WTC11 (cell line): ENCODE results near the gene TAMALIN. TPM values are rescaled to one million over a fixed set of nuclear protein-coding genes. Genes with fewer than 3 reads are reported as not detected.
A peak's percentile ranks its signal among the peaks of the same experiment; 100 is the strongest.

Experiments
- ATAC-seq: fragments of 200-7000 bp; cut with Tn5 transposase; 2 replicates; pipeline ENCODE4 v1.10.0; 2021; ENCODE audit warnings: mild to moderate bottlenecking, moderate library complexity
- CTCF ChIA-PET: fragments of 300-600 bp; sonication (Branson Sonifier 250); formaldehyde crosslinking; loops from one replicate; lab custom pipeline; 2021; ENCODE audit warnings: antibody characterized with exemption; lab: Charles Lee
- POLR2A ChIA-PET: fragments of 350-600 bp; sonication (Branson Sonifier 250); formaldehyde crosslinking; loops from one replicate; lab custom pipeline; 2021; ENCODE audit warnings: antibody characterized with exemption; lab: Charles Lee
- DNase-seq: peaks from one replicate; pipeline ENCODE4 v3.0.0; 2021; ENCODE audit warnings: low spot score
- H3K27ac Mint-ChIP-seq: 2 replicates; pipeline ENCODE4 v1.8.0; 2021; ENCODE audit warnings: mixed read lengths
- H3K27me3 Mint-ChIP-seq: 2 replicates; pipeline ENCODE4 v1.8.0; 2021; ENCODE audit warnings: low read depth, mild to moderate bottlenecking, moderate library complexity, mixed read lengths
- H3K36me3 Mint-ChIP-seq: 2 replicates; pipeline ENCODE4 v1.8.0; 2021; ENCODE audit warnings: mixed read lengths
- H3K4me1 Mint-ChIP-seq: 2 replicates; pipeline ENCODE4 v1.8.0; 2022; ENCODE audit warnings: mixed read lengths
- H3K4me3 Mint-ChIP-seq: 2 replicates; pipeline ENCODE4 v1.8.0; 2021; ENCODE audit warnings: mild to moderate bottlenecking, moderate library complexity, mixed read lengths
- H3K9me3 Mint-ChIP-seq: 2 replicates; pipeline ENCODE4 v1.8.0; 2021; ENCODE audit warnings: mixed read lengths
- CDX4 ChIP-seq: fragments of 250-450 bp; sonication (Bioruptor Pico); IDR thresholded peaks from 2 replicates; pipeline ENCODE4 v1.9.0; 2021; ENCODE audit warnings: moderate library complexity, mild to moderate bottlenecking, inconsistent platforms, borderline replicate concordance
- CREM ChIP-seq: sonication (generic); formaldehyde crosslinking; IDR thresholded peaks from 2 replicates; pipeline ENCODE4 v1.8.1; 2022; ENCODE audit warnings: mild to moderate bottlenecking, missing genetic modification reagents, moderate library complexity
- E2F5 ChIP-seq: sonication (generic); formaldehyde crosslinking; IDR thresholded peaks from 2 replicates; pipeline ENCODE4 v1.8.1; 2022; ENCODE audit warnings: mild to moderate bottlenecking, moderate library complexity, missing genetic modification reagents
- ESRRA ChIP-seq: sonication (generic); formaldehyde crosslinking; IDR thresholded peaks from 2 replicates; pipeline ENCODE4 v1.8.1; 2022; ENCODE audit warnings: mild to moderate bottlenecking, missing genetic modification reagents, borderline replicate concordance
- FOXP1 ChIP-seq: sonication (generic); formaldehyde crosslinking; IDR thresholded peaks from 2 replicates; pipeline ENCODE4 v1.8.0; 2022; ENCODE audit warnings: missing genetic modification reagents, mild to moderate bottlenecking, moderate library complexity, borderline replicate concordance
- FOXP4 ChIP-seq: sonication (generic); formaldehyde crosslinking; IDR thresholded peaks from 2 replicates; pipeline ENCODE4 v1.8.0; 2022; ENCODE audit warnings: mild to moderate bottlenecking, missing genetic modification reagents
- IRF1 ChIP-seq: sonication (generic); formaldehyde crosslinking; IDR thresholded peaks from 2 replicates; pipeline ENCODE4 v1.8.0; 2023; ENCODE audit warnings: missing genetic modification reagents
- MLX ChIP-seq: sonication (generic); formaldehyde crosslinking; IDR thresholded peaks from 2 replicates; pipeline ENCODE4 v1.8.1; 2023; ENCODE audit warnings: mild to moderate bottlenecking, missing genetic modification reagents, moderate library complexity
- NFYB ChIP-seq: sonication (generic); formaldehyde crosslinking; conservative IDR thresholded peaks from 2 replicates; pipeline ENCODE4 v1.8.0; 2022; ENCODE audit warnings: low read depth, missing genetic modification reagents
- PRRX2 ChIP-seq: fragments of 250-450 bp; sonication (Bioruptor Pico); IDR thresholded peaks from 2 replicates; pipeline ENCODE4 v1.8.0; 2021; ENCODE audit warnings: mild to moderate bottlenecking
- SMAD3 ChIP-seq: sonication (generic); formaldehyde crosslinking; IDR thresholded peaks from 2 replicates; pipeline ENCODE4 v1.8.0; 2022; ENCODE audit warnings: missing genetic modification reagents, mild to moderate bottlenecking, borderline replicate concordance
- SP1 ChIP-seq: sonication (generic); formaldehyde crosslinking; conservative IDR thresholded peaks from 2 replicates; pipeline ENCODE4 v1.8.1; 2022; ENCODE audit warnings: missing genetic modification reagents
- TEAD1 ChIP-seq: sonication (generic); formaldehyde crosslinking; IDR thresholded peaks from 2 replicates; pipeline ENCODE4 v1.8.0; 2022; ENCODE audit warnings: mild to moderate bottlenecking, missing genetic modification reagents
- ZBTB21 ChIP-seq: sonication (generic); formaldehyde crosslinking; IDR thresholded peaks from 2 replicates; pipeline ENCODE4 v1.8.1; 2023; ENCODE audit warnings: mild to moderate bottlenecking, missing genetic modification reagents, borderline replicate concordance
- ZNF138 ChIP-seq: sonication (generic); formaldehyde crosslinking; conservative IDR thresholded peaks from 2 replicates; pipeline ENCODE4 v1.8.1; 2022; ENCODE audit warnings: mild to moderate bottlenecking, moderate library complexity, missing genetic modification reagents
- ZNF281 ChIP-seq: sonication (generic); formaldehyde crosslinking; IDR thresholded peaks from 2 replicates; pipeline ENCODE4 v1.8.0; 2023; ENCODE audit warnings: mild to moderate bottlenecking, missing genetic modification reagents
- ZNF423 ChIP-seq: fragments of 250-450 bp; sonication (Bioruptor Pico); IDR thresholded peaks from 2 replicates; pipeline ENCODE4 v2.1.2; 2022; ENCODE audit warnings: mild to moderate bottlenecking, moderate library complexity
- total RNA-seq: library from RNA; stranded (reverse); gene quantifications from 3 replicates; pipeline ENCODE4 v1.2.3, GENCODE V29; 2021
- TF ChIP-seq, protein P1 (sequence below): sonication (generic); formaldehyde crosslinking; IDR thresholded peaks from 2 replicates; pipeline ENCODE4 v1.8.1; 2023; ENCODE audit warnings: mild to moderate bottlenecking, missing genetic modification reagents, borderline replicate concordance
- TF ChIP-seq, protein P2 (sequence below): sonication (generic); formaldehyde crosslinking; IDR thresholded peaks from 2 replicates; pipeline ENCODE4 v1.8.0; 2022; ENCODE audit warnings: mild to moderate bottlenecking, missing genetic modification reagents

The TAMALIN gene
- total RNA-seq, 1 experiment from 2014 or later: 6.1 TPM

DNA sequence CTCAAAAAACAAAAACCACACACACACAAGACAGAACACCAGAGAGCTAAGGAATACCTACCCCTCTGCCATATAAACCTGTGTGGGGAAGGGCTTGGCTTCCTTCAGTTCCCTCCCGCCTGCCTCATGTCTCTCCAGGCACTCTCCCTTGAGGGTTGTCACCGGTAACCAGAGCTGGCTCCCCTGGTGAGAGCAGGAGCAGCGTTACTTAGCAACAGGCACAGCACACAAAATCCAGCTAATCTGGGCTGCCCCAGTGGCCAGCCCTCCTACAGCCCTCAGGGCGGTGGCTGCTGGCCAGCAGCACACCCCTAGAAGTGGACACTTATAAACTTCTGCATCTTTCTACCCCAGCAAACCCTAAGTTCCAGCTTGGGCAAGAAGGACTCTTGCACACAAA is 22.9 kb downstream of the TAMALIN start (continued):
- no peak for TF ChIP-seq FOXP4 (CRISPR knock-in tag)
- TF ChIP-seq IRF1 (CRISPR knock-in tag): no peak
- TF ChIP-seq, protein P1, sequence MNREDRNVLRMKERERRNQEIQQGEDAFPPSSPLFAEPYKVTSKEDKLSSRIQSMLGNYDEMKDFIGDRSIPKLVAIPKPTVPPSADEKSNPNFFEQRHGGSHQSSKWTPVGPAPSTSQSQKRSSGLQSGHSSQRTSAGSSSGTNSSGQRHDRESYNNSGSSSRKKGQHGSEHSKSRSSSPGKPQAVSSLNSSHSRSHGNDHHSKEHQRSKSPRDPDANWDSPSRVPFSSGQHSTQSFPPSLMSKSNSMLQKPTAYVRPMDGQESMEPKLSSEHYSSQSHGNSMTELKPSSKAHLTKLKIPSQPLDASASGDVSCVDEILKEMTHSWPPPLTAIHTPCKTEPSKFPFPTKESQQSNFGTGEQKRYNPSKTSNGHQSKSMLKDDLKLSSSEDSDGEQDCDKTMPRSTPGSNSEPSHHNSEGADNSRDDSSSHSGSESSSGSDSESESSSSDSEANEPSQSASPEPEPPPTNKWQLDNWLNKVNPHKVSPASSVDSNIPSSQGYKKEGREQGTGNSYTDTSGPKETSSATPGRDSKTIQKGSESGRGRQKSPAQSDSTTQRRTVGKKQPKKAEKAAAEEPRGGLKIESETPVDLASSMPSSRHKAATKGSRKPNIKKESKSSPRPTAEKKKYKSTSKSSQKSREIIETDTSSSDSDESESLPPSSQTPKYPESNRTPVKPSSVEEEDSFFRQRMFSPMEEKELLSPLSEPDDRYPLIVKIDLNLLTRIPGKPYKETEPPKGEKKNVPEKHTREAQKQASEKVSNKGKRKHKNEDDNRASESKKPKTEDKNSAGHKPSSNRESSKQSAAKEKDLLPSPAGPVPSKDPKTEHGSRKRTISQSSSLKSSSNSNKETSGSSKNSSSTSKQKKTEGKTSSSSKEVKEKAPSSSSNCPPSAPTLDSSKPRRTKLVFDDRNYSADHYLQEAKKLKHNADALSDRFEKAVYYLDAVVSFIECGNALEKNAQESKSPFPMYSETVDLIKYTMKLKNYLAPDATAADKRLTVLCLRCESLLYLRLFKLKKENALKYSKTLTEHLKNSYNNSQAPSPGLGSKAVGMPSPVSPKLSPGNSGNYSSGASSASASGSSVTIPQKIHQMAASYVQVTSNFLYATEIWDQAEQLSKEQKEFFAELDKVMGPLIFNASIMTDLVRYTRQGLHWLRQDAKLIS: no peak
- TF ChIP-seq ZNF138 (CRISPR knock-in tag): no peak
- TF ChIP-seq, all 79 proteins: peak for 0

- peaks cover 46% of the 10 kb centered on the region for H3K27me3 Mint-ChIP-seq
- peak overlapping the region; percentile 84 for H3K27ac Mint-ChIP-seq
- H3K36me3 Mint-ChIP-seq: no peaks in the 10 kb centered on the region
- ChIA-PET CTCF (interaction anchor here (0.7 to 21.1 kb wide), 15 partner anchors 8 to 168 kb away, joined by 3 to 1431 read pairs (median 10); partner anchors contain the start of genes ANKRD33, ATG101, NR4A1 and SMIM41), POLR2A (interaction anchor here (0.6 to 5.0 kb wide), 16 partner anchors 9 to 974 kb away, joined by 3 to 17 read pairs (median 4); partner anchors contain the start of genes ATG101, EIF4B, NR4A1 and SMIM41)
- DNase-seq (no peak), ATAC-seq (no peak)
- TF ChIP-seq ESRRA (CRISPR knock-in tag) (no peak), FOXP1 (CRISPR knock-in tag) (no peak), TEAD1 (CRISPR knock-in tag) (no peak)
- TF ChIP-seq, all 79 proteins: peak for 0
- Mint-ChIP-seq H3K4me1 (peaks cover 29% of the 10 kb centered on the region), H3K4me3 (peak overlapping the region; percentile 69), H3K9me3 (no peaks in the 10 kb centered on the region)
Observed at GRCh38 chr12:52032446-52032803, 25.7 kb downstream of the TAMALIN start.

DNA sequence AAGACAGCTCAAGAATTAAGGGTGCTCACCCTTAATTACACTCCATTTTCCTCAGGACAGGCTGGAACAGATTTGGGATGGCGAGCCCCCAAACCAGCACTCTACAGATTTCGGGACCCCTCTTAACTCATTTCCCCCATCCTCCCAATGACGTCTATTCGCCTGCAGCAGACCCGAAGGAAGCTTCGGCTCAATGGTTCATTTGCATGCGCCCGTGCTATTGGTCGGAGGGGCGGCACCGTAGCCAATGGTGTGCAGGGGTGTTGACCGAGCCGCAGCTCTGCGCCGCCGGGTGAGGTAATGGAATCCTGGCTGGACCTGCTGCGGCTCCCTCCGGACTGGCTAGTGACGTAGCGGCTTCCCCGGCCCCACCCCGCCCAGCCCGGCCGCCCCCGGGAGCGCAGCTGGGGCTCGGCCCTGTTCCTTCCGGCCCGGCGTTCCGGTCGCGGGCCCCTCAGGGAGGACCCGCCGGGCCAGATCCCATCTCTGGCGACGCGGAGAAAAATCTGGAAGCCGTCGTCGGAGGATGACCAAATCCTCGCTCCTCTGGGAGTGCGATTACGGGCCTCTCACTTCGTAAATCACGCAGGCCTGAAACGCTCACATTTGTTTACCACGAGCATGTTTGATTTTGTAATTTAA is 26.2 kb downstream of the TAMALIN start:
- Mint-ChIP-seq H3K4me3 (peak overlapping the region; percentile 69), H3K27me3 (peaks cover 46% of the 10 kb centered on the region), H3K27ac (peak overlapping the region; percentile 95), H3K36me3 (no peaks in the 10 kb centered on the region), H3K4me1 (peaks cover 31% of the 10 kb centered on the region), H3K9me3 (no peaks in the 10 kb centered on the region)
- ChIA-PET POLR2A (interaction anchor here (0.6 to 5.0 kb wide), 16 partner anchors 10 to 973 kb away, joined by 3 to 17 read pairs (median 4); partner anchors contain the start of genes ATG101, EIF4B, NR4A1 and SMIM41), CTCF (interaction anchor here (0.6 to 21.1 kb wide), 17 partner anchors 9 to 1472 kb away, joined by 3 to 1431 read pairs (median 9); partner anchors contain the start of genes ANKRD33, ATG101, NR4A1 and SMIM41)
- ATAC-seq (peak; percentile 93), DNase-seq (peak; percentile 97)
- TF ChIP-seq MLX (CRISPR knock-in tag) (no peak), PRRX2 (CRISPR knock-in tag) (no peak), CREM (CRISPR knock-in tag) (peak; percentile 51; the same call in 1 of the 2 replicates), NFYB (CRISPR knock-in tag) (peak; percentile 70), SMAD3 (CRISPR knock-in tag) (no peak), SP1 (CRISPR knock-in tag) (peak; percentile 39; the same call in 1 of the 2 replicates), E2F5 (CRISPR knock-in tag) (0 out of 2 replicates have a peak, but pooled peaks have one; percentile 39), CDX4 (CRISPR knock-in tag) (no peak), ZNF423 (CRISPR knock-in tag) (peak; percentile 25; the same call in 1 of the 2 replicates), ZNF281 (no peak), ZBTB21 (CRISPR knock-in tag) (peak; percentile 91)
- TF ChIP-seq, protein P2, sequence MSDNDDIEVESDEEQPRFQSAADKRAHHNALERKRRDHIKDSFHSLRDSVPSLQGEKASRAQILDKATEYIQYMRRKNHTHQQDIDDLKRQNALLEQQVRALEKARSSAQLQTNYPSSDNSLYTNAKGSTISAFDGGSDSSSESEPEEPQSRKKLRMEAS (CRISPR knock-in tag): peak; percentile 56; the same call in 1 of the 2 replicates
